LHCN-M2 (cell line): Measurements from ENCODE around the gene TMEM135. TPM values are rescaled to one million over a fixed set of nuclear protein-coding genes. Genes with fewer than 3 reads are reported as not detected.
"Not testable (repeated sequence)": the region's sequence is repeated elsewhere in the genome, so short reads cannot be mapped to it uniquely, and the experiment has no call there.

Experiments
- DNase-seq: peaks from one replicate; pipeline ENCODE4 v3.0.0-alpha.2; 2012; ENCODE audit warnings: low read depth
- total RNA-seq: library from RNA; depleted of rRNA; stranded (reverse); fragments of >200 nt; gene quantifications from 2 replicates; pipeline ENCODE4 v1.2.3, GENCODE V29; 2014

TMEM135 gene
- total RNA-seq, 1 experiment from 2014 or later: 16.5 TPM

DNA sequence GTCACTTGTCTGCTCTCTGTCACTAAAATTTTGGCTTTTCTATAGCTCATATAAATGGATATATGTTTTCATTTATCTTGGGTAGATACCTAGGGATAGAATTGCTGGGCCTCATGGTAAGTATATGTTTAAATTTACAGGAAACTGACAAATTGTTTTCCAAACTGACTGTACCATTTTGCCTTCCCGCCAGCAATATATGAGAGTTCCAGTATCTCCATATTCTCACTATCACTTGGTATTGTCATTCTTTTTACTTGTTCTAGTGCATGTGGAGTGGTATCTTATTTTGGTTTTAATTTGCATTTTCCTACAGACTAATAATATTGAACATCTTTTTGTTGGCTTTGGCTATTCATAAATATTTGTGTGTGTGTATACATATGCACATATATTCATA, 101.7 kb downstream of the TMEM135 start:
- DNase-seq: no peak

DNA sequence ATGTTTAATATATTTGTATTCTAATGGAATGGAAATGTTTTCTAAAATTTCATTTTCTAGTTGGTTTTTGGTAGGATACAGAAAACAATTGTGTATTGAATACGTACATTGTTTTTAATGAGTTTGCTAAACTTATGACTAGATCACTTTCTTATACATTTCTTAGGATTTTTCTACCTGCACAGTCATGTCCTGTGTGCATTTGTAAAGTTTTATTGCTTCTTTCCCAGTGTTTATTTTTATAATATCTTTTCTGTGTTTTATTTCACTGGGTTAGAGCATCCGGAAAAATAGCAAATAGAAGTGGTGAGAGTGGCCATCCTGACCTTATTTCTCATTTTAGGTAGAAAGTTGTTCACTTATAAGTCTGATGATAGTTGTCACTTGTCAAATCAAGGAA, 103.6 kb downstream of the TMEM135 start:
- DNase-seq: no peak

DNA sequence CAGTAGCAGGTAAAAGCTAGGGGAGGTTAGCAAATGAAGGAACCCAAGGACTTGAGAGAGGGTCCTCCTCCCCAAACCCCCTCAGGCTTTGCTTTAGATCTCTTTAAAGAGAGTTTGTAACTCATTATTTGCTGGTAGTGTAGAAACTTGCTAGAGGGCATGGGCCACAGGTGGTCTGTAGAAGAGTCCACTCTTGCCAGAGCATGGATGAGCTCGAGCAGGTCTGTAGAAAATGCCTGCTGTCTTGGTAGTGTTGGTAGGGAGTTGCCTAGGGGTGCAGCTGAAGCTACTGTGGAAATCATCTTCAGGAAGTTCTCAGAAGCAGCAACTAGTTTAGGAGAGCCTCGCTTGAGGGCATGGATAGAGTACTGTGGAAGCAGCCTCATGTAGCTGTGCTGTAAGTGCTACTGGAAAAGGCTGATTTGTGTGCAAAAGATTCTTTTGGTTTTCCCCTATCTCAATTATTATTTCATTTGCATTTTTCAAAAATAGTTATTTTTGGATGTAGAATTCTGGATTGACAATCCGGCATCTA, 104.3 kb downstream of the TMEM135 start:
- no peak for DNase-seq

DNA sequence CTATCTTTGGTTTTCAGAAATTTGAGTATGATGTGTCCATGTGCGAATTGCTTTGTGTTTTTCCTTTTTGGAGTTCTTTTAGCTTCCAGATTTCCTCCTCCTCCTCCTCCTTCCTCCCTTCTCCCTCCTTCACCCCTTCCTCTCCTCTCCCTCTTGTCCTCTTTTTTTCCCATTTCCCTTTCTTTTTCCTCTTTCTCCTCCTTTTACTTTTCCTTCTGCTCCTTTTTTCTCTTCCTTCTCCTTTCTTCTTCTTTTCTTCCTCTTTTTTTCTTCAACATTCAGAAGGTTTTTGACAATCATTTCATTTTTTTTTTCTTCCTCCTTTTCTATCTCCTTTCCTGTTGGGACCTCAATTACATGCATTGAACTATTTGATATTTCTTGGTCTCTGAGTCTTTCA, 104.9 kb downstream of the TMEM135 start:
- DNase-seq: no peak

DNA sequence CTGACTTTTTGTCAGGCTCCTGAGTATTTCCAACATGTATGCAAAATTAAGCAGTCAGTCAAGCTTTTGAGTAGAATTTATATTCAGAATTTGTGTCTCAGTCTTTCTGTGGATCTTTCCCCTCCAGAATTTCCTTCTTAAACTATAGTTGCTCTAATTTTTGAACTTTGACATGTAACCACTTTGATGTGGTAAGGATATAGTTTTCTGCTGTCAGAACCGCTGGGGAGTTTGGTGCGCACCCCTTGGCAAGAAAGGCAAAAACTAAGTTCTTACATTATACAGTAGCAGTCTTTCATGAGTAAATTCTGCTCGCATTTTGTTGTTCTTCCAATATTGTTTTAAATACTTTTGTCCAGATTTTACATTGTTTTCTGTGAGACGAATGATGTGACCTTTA, 105.9 kb downstream of the TMEM135 start:
- DNase-seq: no peak

DNA sequence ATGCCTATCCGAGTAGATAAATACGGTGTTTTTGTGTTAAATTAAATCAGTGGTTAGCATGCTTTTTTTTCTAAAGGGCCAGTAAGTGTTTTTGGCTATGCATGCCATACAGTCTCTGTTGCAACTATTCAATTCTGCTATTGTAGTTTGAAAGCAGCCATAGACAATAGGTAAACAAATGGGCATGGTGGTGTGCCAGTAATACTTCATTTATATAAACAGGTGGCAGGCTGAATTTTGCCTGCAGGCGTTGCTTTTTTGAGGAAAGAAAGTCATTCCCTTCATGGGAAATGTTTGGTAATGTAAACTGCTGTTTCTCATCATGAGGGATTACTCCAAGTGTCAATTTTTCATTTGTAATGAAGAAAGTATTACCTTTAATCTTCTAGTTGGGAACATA, 106.5 kb downstream of the TMEM135 start:
- DNase-seq: no peak

DNA sequence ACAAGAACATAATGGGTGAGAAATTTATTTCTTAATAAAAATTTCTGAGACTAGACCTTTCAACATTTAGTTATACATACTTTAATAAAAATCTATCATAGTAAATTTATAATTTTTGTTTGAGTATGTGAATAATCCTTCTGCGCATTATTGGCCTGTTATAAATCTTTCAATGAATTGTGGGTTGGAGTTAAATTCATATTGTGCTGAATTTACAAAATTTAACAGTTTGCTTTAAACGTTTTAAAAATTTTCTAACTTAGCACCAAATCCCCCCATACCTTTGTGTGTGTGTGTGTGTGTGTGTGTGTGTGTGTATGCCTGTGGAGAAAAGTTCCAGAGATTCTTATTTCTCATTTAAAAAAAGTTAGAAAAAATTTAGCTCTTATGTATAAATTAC, 111.0 kb downstream of the TMEM135 start:
- DNase-seq: no peak

DNA sequence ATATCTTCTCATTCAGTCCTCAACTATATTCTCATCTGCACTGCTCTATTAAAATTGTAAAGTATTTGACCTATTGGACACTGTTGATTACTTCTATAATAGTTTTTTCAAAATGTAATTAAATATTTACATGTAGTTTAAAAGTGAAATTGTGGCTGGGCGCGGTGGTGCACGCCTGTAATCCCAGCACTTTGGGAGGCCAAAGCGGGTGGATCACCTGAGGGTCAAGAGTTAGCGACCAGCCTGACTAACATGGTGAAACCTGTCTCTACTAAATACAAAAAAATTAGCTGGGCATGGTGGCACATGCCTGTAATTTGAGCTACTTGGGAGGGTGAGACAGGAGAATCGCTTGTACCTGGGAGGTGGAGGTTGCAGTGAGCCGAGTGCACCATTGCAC, 112.0 kb downstream of the TMEM135 start:
- not testable (repeated sequence) for DNase-seq

DNA sequence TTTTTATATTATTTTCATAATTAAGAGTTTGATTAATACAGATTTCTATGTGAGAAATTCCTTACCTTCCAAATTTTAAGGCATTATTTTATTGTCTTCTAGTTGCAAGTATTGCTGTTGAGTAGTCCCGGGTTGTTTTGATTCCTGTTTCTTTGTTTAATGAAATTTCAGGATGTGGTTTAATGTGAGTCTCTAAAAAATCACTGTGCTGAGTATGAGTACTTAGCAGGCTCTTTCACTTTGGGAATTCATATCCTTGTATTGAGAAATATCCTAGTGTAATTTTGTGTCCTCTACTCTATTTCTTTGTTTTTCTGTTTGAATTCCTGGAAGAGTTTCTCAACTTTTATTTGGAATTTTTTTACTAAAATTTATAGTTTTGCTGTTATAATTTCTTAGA, 113.2 kb downstream of the TMEM135 start:
- DNase-seq: peak; percentile 70

DNA sequence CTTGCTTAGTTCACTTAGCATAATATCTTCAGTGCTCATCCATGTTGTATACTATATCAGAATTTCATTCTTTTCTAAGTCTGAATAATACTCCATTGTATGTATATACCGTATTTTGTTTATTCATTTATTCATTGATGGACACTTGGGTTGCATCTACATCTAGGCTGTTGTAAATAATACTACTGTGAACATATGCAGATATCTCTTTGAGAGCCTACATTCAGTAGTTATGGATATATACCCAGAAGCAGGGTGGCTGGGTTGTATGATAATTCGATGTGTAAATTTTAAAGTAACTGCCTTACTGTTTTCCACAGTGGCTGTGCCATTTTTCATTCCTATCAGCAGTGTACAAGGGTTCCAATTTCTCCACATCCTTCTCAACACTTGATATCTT, 116.5 kb downstream of the TMEM135 start:
- no peak for DNase-seq

DNA sequence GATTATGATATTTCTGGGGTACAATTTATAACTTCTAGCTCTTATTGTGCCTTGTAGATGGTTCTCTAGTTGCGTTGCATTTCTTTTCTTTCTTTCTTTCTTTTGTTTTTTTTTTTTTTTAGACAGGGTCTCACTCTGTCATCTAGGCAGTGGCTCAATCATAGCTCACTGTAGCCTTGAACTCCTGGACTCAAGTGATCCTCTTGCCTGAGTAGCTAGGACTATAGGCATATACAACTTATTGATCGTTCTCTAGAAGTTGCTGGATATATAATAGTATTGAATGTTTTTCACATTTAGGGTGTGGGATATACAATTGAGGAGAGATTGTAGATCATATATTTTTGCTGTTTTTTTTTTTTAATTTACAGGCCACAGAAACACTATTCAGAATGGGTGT, 119.2 kb downstream of the TMEM135 start:
- no peak for DNase-seq

DNA sequence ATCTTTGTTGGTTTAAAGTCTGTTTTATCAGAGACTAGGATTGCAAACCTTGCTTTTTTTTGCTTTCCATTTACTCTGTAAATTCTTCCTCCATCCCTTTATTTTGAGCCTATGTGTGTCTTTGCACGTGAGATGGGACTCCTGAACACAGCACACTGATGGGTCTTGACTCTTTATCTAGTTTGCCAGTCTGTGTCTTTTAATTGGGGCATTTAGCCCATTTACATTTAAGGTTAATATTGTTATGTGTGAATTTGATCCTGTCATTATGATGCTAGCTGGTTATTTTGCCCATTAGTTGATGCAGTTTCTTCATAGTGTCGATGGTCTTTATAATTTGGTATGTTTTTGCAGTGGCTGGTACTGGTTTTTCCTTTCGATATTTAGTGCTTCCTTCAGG, 131.3 kb downstream of the TMEM135 start:
- DNase-seq: not testable (repeated sequence)

DNA sequence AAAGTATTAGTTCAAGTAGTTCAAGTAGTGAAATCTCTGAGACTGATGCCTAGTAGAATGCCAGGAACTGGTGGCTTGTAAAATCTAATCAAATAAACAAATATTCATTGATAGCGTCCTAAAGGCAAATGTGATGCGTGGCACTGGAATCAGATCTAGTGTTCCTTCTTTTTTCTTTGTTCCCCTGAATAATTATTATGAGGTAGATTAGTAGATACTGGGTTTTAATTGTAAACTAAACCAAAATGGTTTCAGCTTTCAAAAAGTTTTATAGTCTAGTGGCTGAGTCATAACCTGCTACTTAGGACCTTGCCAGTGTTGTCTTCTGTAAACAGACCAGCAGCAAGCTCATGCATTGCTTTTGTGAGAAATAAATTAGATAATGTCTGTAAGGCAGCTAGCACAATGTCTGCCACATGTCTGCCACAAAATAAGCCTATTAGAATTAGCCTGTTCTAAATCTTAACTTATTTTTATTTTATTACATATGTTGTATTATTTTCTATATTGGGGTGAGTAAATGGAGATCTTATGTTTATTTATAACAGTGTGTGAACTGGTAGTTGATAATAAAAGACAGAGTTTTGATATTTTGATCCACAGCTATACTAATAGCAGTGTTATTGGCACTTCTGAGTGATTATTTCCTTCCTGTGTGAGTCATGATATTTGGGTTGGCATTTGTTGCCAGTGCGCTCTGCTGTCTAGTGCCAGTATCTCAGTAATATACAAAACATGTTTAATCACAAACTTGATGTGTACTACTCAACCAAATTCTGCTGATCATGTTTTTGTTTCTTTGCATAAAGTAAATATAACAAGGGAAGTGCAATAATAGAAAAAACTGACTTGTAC, 135.7 kb downstream of the TMEM135 start:
- DNase-seq: peak; percentile 64

DNA sequence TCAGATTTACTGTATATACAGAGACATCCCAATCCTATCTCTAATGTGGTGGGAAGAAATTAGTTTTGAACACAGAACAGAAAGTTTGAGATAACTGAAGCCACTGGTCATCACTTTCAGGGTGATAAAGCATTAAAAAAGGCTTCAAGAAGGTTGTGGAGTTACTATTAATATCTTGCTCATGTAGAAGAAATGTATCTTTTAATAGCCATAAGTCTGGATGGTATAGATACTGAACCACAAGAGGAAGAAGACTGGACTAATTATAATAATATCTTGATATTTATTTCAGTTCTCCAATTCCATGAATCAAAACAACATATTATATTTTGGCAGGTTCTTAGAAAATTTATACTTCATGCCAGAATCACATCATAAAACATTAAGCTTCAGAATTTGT, 137.1 kb downstream of the TMEM135 start:
- no peak for DNase-seq

DNA sequence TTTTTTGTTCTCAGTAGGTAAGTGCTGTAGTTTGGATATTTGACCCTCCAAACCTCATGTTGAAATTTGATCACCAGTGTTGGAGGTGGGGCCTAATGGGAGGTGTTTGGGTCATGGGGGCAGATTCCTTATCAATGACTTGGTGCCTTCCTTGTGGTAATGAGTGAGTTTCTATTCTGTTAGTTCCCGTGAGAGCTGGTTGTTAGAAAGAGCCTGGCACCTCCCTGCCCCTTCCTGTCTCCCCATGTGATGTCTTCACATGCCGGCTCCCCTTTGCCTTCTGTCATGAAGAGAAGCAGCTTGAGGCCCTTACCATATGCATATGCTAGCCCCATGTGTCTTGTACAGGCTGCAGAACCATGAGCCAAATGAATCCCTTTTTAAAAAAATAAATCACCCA, 138.3 kb downstream of the TMEM135 start:
- peak; percentile 65 for DNase-seq

DNA sequence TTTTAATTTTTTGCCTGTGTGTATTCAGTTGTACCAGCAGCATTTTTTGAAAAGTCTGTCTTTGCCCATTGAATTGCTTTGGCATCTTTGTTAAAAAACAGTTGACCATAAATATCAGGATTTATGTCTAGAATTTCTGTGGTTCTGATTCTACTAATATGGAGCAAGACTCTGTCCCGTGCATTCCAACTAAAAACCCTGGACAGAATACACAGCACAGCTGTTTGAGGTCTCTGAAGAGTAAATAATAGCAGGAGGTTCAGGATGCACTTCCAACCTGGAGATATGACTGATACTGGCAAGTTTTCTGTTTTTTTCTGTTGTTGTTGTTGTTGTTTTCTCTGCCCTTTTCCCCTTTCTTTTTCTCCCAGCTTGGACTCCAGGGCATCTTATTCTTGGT, 141.9 kb downstream of the TMEM135 start:
- peak; percentile 73 for DNase-seq

DNA sequence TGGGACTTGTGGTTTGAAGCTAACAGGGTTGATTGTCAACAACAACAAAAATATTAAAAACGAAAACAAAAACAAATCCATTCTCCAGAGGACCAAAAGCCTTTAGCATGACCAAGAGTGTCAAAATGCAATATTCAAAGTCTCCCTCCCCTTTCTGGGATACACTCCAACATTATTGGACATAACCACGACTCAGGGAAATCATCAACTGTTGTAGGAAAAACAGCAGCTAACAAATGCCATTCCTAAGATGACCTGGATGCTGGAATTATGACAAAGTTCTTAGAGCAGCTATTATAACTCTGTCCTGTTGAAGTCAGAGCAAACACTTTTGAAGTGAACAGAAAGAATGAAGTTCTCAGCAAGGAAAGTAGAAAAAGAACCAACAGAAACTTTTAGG, 143.0 kb downstream of the TMEM135 start:
- DNase-seq: peak; percentile 64

DNA sequence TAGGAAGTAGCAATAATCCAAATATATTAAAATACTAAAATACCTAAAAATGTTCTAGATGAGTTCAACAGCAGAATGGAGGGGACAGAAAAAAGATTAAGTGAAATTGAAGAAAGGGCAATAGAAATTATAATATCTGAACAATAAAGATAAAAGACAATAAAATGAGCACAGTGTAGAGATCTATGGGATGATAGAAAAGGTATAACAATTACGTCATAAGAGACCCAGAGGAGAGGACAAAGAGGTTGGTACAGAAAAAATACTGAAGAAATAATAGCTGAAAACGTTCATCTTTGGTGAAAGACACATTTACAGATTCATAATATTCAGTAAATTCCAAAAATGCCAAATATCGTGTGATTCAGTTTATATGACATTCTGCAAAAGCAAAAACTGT, 143.4 kb downstream of the TMEM135 start:
- DNase-seq: no peak

DNA sequence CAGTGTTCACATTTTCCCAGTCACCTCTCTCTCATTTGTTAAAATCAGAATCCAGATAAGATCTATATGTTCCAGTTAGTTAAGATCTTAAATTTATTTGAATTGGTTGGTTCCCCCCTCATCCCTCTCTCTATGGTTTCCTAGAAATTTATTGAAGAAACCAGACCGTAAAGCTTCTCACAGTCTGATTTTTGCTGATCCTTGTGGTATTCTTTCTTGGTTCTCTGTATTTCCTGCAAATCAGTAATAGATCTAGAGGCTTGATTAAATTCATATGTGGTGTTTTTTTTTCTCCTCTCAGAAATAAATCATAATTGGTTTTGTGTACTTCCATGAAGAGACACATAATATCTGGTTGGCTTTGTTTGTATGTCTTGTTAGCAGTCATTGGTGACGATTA, 147.5 kb downstream of the TMEM135 start:
- no peak for DNase-seq

DNA sequence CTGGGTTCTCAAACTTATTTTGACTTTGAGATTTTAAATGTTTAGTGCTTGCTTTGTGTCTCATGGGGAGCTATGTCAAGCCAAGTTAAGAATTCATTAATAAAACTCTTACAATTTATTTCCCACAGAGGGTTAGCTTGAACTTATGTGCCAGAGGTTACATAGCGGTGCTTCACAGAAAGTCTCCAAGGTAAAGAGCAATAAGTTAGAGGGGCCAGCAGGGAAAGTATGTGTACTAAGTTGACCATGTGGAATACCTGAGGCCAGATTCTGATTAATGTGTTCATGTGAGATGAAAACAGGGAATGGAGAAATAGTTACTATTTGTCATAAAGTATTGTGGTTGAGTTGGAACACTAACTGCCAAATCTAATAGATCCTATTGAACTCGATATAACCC, 149.3 kb downstream of the TMEM135 start:
- no peak for DNase-seq

DNA sequence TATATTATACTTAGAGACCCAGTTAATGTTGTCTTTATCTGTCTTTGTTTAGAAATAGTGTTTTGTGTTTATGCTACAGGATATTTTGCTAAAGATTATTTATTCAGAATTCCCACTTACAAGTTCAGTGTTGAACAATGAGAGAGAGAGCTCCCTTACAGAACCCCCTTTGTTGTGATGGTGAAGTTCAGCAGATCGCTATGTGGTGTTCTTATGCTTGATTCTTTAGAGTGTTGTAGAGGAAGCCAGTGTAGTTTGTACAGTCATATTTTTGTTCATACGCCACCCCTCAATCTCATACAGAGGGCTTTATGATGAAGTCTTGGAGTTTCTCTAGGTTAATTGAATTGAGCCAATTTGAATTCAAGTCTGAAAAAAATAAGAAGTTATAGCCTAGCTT, 150.2 kb downstream of the TMEM135 start:
- DNase-seq: no peak

DNA sequence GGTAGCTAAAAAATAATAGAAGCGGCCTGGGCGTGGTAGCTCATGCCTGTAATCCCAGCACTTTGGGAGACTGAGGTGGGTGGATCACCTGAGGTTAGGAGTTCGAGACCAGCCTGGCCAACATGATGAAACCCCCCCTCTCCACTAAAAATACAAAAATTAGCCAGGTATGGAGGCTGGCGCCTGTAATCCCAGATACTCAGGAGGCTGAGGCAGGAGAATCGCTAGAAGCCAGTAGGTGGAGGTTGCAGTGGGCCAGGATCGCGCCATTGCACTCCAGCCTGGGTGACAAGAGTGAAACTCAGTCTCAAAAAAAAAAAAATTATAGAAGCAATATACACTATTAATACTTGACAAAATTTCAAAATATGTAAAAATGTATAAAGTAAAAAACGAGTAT, 150.7 kb downstream of the TMEM135 start:
- DNase-seq: not testable (repeated sequence)

DNA sequence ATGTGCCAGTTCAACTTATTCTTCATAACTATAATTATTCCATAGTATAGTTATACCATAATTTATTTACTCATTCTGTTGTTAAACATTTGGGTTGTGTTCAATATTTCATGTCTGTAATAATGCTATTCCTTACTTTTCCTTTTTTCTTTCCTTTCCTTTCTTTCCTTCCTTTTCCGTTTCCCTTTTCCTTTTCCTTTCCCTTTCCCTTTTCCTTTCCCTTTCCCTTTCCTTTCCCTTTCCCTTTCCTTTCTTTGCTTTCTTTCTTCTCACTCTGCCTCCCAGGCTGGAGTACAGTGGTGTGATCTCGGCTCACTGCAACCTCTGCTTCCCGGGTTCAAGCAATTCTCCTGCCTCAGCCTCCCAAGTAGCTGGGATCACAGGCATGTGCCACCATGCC, 151.2 kb downstream of the TMEM135 start:
- not testable (repeated sequence) for DNase-seq

DNA sequence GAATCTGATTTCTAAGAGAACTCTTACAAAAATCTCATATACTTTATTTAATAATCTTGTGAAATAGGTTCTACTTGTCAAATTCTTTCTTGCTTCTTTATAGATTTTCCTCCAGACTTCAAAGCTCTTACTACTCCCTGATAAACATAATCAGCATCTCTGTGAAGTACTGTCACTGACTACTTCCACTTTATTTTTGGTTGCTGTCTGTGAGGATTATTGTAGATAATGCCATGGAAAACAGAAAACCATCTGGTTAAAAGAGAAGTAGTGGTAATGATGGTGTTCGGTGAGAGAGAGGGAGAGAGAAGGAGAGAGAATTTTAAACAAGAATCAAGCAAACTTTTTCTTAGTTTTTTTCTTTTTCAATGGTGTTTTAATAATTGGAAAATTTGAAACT, 152.3 kb downstream of the TMEM135 start:
- no peak for DNase-seq
